A549 treated with dexamethasone at 1 μM for 4 hours (cell line): Measurements from ENCODE around the gene GIMD1. TPM values are rescaled to one million over a fixed set of nuclear protein-coding genes. Genes with fewer than 3 reads are reported as not detected.

Experiments used
- total RNA-seq: library from RNA; stranded (reverse); fragments of 200-300 nt; extraction: Qiagen RNA extraction; gene quantifications from 5 replicates; pipeline ENCODE4 v1.2.3, GENCODE V29; 2022

The GIMD1 gene
- total RNA-seq = not detected in 5 replicates

GRCh38 chr4:106368678-106369077 is at the start of gene GIMD1:
Gene GIMD1, minus strand, starts transcription at chr4:106368778. Its CDS starts 1,343 bp downstream, at chr4:106367435.

DNA sequence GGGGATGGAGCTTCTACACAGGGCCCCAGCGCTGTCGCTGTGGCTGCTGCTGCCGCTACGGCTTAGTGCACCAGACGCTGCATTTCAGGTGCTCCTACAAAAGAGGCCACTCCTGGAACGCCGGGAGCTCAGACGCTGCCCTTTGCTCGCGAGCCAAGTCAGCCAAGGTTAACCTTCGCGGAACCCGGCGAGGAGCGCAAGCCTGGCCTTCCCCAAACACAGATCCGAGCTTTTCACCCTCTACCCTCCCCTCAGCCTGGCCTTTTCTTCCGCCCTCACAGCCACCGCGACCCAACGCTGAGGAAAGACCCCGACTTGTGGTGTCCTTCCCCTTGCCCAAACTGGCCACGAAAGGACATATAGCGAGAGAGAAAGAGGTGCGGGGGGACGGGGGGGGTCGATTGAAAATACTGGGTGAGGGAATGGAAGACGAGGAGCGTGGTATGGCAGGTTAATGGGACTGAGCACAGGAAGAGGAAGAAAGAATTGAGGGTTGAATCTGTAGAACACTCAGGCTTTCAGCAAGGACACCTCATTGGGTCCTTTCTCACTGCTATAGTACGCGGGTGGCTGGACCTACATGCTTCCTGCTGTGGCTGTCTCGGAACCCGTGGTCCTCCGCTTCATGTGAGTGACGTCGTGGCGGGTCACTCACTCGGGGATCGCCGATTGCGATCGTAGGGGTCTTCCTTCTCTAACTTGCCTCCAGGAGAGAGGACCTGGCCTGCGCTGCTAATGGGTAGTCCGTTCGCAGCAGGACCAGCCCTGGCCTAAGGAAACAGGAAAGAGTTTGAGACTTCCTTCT is 52.4 kb downstream of the GIMD1 start, which contains the start of the genes AIMP1 and TBCK:
TSS of gene AIMP1 (plus strand) at position 583 of the 805 bp plus-strand sequence. CDS start 8,460 bp downstream, outside the sequence.
TSS of gene TBCK (minus strand) at position 242 of the 805 bp plus-strand sequence. CDS start 7,249 bp downstream, outside the sequence.

Other genes starting within 250 kb of the GIMD1 start
- gene TBCK, start 52.6 kb downstream of the GIMD1 start, total RNA-seq = 2.2 to 3.2 TPM (median 2.7 TPM) in 5 replicates
- gene AIMP1, start 52.2 kb downstream of the GIMD1 start, total RNA-seq = 36.0 to 48.1 TPM (median 46.9 TPM) in 5 replicates